Choroid plexus epithelial cell (primary cell): ENCODE measurements around the gene MDM4.
A peak's percentile ranks its signal among the peaks of the same experiment; 100 is the strongest.

Source experiments
- DNase-seq: peaks from one replicate; pipeline ENCODE4 v3.0.0-alpha.2; 2010; ENCODE audit warnings: low read depth
- H3K4me3 ChIP-seq: 2 replicates; pipeline ENCODE4 v1.5.1; 2011; ENCODE audit warnings: low read depth, mild to moderate bottlenecking, control low read depth, low read length, moderate library complexity
- TF ChIP-seq, protein P1 (sequence below): conservative IDR thresholded peaks from 2 replicates; pipeline ENCODE4 v1.5.1; 2011; ENCODE audit warnings: low read depth, mild to moderate bottlenecking, control low read depth, inconsistent platforms, low read length, moderate library complexity

MDM4 gene

GRCh38 chr1:204575221-204576190 lies 59.3 kb downstream of the MDM4 start:
- H3K4me3 ChIP-seq, result no peak overlapping the region
- DNase-seq, result no peak
- TF ChIP-seq, protein P1, sequence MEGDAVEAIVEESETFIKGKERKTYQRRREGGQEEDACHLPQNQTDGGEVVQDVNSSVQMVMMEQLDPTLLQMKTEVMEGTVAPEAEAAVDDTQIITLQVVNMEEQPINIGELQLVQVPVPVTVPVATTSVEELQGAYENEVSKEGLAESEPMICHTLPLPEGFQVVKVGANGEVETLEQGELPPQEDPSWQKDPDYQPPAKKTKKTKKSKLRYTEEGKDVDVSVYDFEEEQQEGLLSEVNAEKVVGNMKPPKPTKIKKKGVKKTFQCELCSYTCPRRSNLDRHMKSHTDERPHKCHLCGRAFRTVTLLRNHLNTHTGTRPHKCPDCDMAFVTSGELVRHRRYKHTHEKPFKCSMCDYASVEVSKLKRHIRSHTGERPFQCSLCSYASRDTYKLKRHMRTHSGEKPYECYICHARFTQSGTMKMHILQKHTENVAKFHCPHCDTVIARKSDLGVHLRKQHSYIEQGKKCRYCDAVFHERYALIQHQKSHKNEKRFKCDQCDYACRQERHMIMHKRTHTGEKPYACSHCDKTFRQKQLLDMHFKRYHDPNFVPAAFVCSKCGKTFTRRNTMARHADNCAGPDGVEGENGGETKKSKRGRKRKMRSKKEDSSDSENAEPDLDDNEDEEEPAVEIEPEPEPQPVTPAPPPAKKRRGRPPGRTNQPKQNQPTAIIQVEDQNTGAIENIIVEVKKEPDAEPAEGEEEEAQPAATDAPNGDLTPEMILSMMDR, result no peak

- no peak for DNase-seq
- H3K4me3 ChIP-seq, result no peak overlapping the region
- TF ChIP-seq, protein P1, result no peak
Measured at GRCh38 chr1:204576422-204576821, 60.2 kb downstream of the MDM4 start.

DNA sequence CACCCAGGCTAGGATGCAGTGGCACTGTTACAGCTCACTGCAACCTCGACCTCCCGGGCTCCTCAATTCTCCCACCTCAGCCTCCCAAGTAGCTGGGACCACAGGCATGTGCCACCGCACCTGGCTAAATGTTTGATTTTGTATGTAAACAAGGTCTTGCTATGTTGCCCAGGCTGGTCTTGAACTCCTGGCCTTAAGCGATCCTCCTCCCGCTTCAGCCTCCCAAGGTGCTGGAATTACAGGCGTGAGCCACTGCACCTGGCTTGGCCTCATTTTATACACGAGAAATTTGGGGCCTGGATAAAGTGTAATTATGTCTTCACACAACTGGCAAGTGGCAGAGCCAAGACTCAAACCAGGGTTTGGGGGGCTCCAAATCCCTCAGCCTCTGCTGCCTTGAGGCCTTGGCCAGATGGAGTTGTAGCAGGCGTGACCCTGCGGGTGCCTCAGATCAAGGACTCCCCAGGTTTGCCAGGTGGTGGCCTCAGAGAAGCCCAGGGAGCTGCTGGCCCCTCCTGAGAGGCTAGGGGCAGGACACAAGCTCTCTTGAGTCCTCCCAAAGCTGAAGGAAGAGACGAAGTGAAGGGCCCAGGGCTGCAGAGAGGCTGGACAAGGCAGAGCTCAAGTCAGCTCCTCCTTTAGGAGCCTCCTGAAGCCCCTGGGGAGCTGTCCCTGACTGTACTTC lies 61.7 kb downstream of the MDM4 start:
- no peak overlapping the region for H3K4me3 ChIP-seq
- TF ChIP-seq, protein P1, result no peak
- DNase-seq, result no peak

DNA sequence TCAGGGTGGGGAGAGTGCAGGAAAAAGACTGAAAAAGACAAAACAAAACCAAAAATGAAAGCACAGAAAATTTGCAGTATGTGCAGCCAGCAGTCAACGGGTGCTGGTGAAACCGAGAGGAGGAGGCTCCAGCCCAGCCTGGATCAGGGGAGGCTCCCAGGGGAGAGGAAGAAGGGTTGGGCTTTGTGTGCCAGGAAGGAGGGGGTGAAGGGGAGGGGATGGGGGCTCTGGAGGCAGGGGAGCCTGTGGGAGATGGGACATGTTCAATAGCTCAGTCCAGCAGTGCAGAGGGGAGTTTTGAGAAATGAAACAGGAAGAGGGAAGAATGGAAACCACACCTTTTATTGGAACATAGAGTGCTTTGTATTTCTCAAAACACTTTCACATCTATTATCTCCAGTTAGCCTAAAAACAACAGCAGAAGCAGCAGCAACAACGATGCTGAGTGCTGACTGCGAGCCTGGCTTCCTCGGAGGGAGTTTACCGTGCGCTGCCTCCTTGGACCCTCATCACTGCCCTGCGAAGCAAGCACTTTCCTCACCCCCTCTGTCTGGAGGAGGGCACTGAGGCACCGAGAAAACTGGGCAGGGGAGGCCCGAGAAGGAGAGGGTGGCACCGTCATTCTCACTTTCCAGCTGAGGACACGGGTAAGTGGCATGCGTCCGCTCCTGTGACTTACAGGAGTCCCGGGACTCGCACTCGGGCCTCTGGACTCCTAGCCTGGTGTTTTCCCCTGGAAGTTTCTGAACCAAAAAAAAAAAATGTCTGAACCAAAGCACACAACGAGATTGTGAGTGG lies 62.9 kb downstream of the MDM4 start:
- peak overlapping the region; percentile 36 for H3K4me3 ChIP-seq
- TF ChIP-seq, protein P1, result no peak
- DNase-seq, result peak; percentile 51

GRCh38 chr1:204579681-204580080 lies 63.5 kb downstream of the MDM4 start:
- H3K4me3 ChIP-seq, result no peak overlapping the region
- TF ChIP-seq, protein P1, result no peak
- no peak for DNase-seq

GRCh38 chr1:204580862-204581261 lies 64.7 kb downstream of the MDM4 start:
- no peak for DNase-seq
- H3K4me3 ChIP-seq, result no peak overlapping the region
- TF ChIP-seq, protein P1, result no peak
